Mammary epithelial cell (primary cell): Measurements from ENCODE around the gene RBM10.
A peak's percentile ranks its signal among the peaks of the same experiment; 100 is the strongest.

ENCODE experiments used
- CTCF ChIP-seq, 2 donors: IDR thresholded peaks in 1 of 2; conservative IDR thresholded peaks in 1 of 2; 2 replicates each; pipeline ENCODE4 v1.5.1; 2011 to 2012; ENCODE audit warnings: inconsistent platforms in 2 of 2, low read length in 2 of 2, mild to moderate bottlenecking in 2 of 2, control low read depth in 1 of 2, low read depth in 1 of 2; ENCODE audit not compliant: insufficient read depth in 1 of 2; ENCODE audit errors: extremely low read depth in 1 of 2
- EZH2 ChIP-seq: IDR thresholded peaks from 2 replicates; pipeline ENCODE4 v1.6.1; 2012; ENCODE audit warnings: low read length, inconsistent platforms, borderline replicate concordance

GRCh38 chrX:47193475-47194193 lies 48.6 kb downstream of the RBM10 start, which contains the start of gene UBA1:
- TF ChIP-seq CTCF (conservative IDR thresholded peaks at IDR 0.05 in 1 of 2, IDR thresholded peaks at IDR 0.05 in 1 of 2; ENCODE audit: extremely low read depth in 1 of 2, insufficient read depth in 1 of 2, low read depth in 1 of 2, low read length in 2 of 2) (peak; percentile 79 to 87), EZH2 (no peak)
